A549 treated with dexamethasone at 1 μM for 4 hours (cell line): Measurements from ENCODE around the gene WDR72. TPM values are rescaled to one million over a fixed set of nuclear protein-coding genes. Genes with fewer than 3 reads are reported as not detected.

Experiments used
- total RNA-seq: library from RNA; stranded (reverse); fragments of 200-300 nt; extraction: Qiagen RNA extraction; gene quantifications from 5 replicates; pipeline ENCODE4 v1.2.3, GENCODE V29; 2022

Gene WDR72
- 5.8 to 8.0 TPM (median 6.7 TPM) in 5 replicates for total RNA-seq

GRCh38 chr15:53759411-53759931 lies at the start of gene WDR72:
TSS of gene WDR72 (minus strand) at chr15:53759663. CDS start at chr15:53733149, 26,514 bp downstream.

Other genes with a start within 250 kb of the WDR72 start
- gene UNC13C, start 218.8 kb upstream of the WDR72 start, total RNA-seq: not detected in 5 replicates